HK-2 (cell line): ENCODE results near the gene PAK3.

ENCODE experiments used
- DNase-seq: peaks from one replicate; pipeline ENCODE4 v3.0.0-alpha.2; 2018; ENCODE audit not compliant: unreplicated experiment

The PAK3 gene

GRCh38 chrX:111262086-111262485 is 166.1 kb downstream of the PAK3 start:
- no peak for DNase-seq

GRCh38 chrX:111264385-111264784 is 168.4 kb downstream of the PAK3 start:
- DNase-seq: no peak

- DNase-seq: no peak
Observed at GRCh38 chrX:111265486-111265885, 169.5 kb downstream of the PAK3 start.

- no peak for DNase-seq
Observed at GRCh38 chrX:111268506-111268905, 172.5 kb downstream of the PAK3 start.

- DNase-seq: no peak
Observed at GRCh38 chrX:111270339-111270738, 174.3 kb downstream of the PAK3 start, which contains the start of gene CAPN6. Gene CAPN6 (minus strand): TSS chrX:111270483. CDS start chrX:111263936, 6,547 bp downstream.
